Measurements from ENCODE around the gene TMEM43.

The TMEM43 gene

GRCh38 chr3:14152963-14153355, 28.1 kb downstream of the TMEM43 start:
- no peak for DNase-seq

DNA sequence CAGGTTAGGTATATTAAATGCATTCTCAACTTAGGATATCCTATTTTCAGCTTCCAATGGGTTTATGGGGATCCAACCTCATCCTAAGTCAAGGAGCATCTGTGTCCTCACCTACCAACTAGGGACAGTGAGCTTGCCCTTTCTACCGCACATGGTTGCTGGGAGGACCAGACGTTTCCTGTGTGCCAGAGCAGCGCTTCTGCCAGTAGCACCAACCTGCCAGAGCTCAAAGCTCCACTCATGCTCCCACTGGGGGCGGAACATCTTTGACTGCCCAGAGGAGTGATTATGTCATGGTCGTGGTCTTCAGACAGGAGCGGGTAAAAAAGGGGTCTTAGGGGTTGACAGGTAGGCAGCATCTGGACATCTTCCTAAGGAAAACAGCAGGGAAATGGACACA, 28.8 kb downstream of the TMEM43 start:
- DNase-seq, result no peak

DNA sequence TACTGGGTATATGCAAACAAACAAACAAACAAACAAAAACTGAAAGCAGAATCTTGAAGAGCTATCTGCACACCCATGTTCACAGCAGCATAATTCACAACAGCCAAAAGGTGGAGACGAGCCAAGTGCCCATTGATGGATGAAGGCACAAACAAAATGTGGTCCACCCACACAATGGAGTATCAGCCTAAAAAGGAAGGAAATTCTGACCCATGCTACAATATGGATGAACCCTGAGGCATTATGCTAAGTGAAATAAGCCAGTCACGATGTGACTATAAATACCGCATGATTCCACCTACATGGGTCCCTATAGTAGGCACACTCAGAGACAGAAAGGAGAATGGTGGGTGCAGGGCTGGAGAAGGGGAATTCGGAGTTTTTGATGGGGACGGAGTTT, 29.4 kb downstream of the TMEM43 start:
- no peak for DNase-seq

DNA sequence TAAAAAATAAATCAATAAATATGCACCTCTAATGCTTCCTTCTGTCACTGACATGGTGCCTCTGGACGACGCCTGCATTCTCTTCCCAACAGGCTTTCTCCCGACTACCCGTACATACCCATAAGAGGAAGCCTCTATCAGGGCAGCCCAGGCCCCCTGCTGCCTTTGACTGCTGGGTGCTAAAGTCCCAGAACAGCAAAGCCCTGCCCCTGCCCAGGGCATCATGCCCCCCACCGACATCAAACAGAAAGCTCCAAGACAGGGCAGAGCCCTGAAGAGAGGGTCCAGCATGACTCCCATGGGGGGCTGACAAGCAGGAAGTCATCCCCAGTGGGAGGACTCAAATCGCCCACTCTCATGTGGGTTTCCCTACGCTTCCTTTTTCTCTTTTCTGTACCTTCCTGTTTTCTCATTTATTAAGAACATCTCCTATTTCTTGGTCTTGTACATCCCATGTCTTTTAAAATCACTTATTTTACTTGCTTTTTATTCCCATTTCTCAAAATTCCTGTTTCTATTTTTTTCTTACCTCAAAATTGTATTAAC, 30.1 kb downstream of the TMEM43 start:
- DNase-seq, result peak; percentile 25 to 37

DNA sequence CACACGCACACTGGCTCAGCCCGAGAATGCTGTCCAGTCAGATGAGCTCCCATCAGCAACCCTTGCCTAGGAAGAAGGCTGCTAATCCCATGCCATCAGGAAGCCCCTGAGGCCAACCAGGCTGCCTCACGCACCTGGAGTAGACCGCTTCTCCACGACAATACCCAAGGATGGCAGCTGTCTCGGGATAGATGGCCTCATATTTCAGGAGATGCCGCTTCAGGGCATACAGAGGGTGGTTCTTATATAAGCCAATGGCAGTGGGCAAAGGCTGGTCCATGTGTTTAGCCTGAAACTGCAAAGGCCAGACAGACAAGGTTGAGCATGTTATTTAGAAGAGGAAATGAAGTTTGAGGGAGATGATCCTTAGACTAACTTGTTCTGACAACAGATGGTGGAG, 31.3 kb downstream of the TMEM43 start:
- DNase-seq, result no peak

DNA sequence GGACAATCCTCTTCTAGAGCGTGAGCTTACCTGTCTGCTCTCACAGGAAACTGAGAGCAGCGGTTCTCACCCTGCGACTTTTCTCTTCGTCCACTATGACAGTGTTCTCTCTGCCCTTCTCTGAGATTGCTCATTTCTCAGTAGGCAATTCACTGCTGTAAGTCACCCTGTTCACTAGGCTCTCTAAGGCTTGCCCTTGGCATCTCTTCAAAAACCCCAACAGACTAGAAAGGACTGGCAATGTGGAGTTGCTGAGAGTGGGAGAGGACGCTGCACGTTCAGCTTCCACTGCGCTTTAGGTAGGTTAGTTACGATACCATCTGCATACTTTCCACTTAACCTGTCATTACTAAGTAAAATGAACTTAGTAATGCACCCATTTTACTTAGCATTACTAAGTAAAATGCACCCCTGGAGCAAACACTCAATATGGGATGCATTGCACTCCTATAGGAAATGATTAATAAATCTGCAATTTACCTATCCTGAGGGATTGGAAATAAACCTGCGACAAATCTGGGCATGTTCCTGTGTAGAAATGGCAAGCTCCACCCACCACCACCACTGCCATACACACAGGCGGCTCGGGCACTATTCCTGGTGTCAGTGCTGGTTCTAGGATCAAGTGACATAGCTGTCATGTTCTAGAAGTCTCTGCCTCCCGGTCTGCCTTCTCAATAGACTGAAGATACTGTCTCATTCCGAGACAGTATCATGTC, 32.1 kb downstream of the TMEM43 start:
- no peak for DNase-seq

- DNase-seq, result no peak
Observed at GRCh38 chr3:14157951-14158350, 33.1 kb downstream of the TMEM43 start.

DNA sequence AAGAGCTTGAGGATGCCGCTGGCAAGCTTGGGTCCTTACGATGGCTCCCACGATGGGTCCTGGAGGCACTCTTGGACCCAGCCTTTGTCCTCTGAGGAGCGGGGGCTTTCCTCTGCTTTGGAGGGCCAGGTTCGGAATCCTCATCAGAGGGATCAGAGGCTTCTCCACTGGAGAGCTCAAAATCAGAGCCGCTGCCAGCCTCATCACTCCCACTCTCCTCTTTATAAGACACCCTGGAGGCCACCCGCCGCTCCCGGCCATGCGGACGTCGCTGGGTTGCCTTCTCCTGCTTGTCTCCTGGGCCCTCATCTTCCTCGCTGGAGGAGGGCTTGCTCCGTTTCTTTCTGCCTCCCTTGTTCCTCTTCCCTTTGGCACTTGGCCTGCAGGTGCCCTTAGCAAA, 33.5 kb downstream of the TMEM43 start:
- DNase-seq, result no peak

DNA sequence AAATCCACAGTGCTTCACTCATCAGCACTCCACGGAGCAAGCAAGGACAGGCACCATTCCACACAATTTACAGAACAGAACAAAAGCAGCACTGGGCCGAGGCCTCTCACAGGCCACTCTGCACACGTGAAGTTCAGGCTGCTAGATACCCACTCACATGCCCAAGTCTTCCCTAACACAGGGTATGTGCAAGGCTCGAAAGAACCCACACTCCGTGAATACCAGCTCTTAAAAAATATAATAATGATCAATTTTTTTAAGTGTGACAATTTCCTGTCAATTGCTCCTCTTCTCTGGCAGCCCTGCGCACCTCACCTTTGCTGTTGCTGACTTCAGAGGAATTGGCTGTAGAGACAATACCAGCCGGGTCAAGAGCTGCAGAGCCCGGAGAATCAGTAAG, 34.6 kb downstream of the TMEM43 start:
- no peak for DNase-seq

DNA sequence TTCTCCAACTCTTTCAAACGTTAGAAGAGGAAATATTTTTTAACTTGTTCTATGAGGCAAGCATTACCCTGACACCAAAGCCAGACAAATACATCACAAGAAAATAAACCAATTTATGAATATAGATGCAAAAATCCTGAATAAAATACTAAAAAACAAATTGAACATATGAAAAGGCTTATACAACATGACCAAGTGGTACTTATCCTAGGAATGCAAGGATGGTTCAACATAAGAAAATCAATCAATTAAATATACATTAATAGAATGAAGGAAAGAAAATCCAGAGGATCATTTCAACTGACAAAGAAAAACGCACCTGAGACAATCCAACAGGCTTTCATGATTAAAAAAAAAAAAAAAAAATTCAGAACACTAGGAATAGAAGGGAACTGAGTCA, 36.4 kb downstream of the TMEM43 start:
- no peak for DNase-seq

DNA sequence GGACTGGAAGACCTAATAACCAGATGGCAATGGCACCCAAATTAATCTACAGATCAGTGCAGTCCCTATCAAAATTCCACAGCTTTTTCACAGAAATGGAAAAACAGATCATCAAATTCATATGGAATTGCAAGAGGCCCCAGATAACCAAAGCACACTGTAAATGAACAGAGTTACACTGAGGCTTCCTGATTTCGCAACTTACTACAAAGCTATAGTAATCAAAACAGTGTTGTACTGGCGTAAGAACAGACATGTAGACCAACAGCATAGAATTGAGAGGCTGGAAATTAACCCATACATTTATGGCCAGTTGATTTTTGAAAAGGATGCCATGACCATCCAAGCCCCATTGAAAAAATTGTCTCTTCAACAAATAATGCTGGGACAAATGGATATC, 37.3 kb downstream of the TMEM43 start:
- DNase-seq, result no peak

DNA sequence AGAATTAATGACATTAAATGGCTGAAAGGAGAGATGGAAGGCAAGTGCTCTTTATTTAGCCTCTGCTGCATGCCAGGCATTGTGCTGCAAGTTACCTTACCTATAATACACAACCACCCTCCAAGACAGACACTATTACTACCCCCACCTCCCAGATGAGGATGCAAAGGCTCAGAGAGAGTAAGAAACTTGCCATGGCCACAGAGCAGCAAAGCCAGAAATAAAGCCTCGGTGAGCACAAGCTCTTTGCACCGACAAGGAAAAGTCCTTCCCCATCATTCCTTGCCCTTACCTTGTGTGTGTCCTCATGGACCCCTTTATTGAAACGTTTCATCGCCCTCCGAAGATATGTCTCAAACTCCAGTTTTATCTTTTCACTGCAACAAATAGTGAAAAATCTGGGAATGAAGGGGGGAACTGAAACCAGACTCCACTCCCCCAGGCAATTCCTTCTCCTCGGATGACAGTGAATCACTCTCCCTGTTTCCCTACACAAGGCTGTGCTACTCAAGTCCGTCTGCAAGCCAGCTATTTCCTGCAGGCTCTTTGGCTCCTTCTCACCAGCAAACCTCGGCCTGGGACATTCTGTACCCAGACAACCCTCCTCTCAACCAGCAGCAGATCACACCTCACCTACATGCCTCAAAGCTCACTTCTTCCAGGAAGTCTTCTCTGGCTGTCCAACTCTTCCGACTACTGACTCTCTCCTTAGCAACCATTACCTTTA, 42.2 kb downstream of the TMEM43 start:
- DNase-seq, result no peak

DNA sequence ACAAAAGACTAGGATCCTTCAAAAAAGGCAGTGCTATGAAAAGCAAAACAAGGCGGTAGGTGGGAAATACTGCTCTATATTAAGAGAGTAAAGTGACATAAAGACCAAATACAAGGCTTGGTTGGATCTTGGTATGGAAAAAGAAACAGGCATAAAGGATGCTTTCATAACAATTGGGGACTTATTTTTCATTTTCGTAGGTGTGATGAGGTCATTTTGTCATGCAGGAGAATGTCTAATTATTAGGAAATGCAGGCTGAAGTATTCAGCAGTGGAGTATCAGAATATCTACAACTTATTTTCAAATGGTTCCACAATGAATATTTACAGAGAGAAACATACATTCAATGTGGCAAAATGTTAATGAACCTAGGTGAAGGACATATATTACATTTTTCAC, 44.6 kb downstream of the TMEM43 start:
- DNase-seq, result no peak

DNA sequence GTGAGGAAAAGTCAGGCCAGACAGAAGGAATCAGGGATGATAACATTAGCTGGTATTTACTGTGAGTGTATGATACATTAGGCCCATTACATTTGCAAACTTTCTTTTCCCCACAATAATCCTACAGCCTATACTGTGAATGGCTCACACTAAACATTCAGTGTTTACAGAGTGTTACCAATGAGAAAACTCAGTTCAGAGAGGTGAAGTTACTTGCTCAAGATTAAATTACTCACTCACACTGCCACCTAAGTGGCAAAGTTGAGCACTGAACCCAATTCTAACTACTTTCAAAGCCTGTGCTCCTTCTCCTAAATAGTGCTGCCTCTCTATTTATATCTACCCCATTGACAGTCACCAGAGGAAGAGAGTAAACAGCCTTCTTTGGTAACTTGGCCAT, 45.0 kb downstream of the TMEM43 start:
- DNase-seq, result no peak

GRCh38 chr3:14170531-14171159, 45.8 kb downstream of the TMEM43 start:
- DNase-seq, result no peak

- DNase-seq, result no peak
Observed at GRCh38 chr3:14172496-14172895, 47.6 kb downstream of the TMEM43 start.

- DNase-seq, result no peak
Observed at GRCh38 chr3:14174483-14174882, 49.6 kb downstream of the TMEM43 start.

DNA sequence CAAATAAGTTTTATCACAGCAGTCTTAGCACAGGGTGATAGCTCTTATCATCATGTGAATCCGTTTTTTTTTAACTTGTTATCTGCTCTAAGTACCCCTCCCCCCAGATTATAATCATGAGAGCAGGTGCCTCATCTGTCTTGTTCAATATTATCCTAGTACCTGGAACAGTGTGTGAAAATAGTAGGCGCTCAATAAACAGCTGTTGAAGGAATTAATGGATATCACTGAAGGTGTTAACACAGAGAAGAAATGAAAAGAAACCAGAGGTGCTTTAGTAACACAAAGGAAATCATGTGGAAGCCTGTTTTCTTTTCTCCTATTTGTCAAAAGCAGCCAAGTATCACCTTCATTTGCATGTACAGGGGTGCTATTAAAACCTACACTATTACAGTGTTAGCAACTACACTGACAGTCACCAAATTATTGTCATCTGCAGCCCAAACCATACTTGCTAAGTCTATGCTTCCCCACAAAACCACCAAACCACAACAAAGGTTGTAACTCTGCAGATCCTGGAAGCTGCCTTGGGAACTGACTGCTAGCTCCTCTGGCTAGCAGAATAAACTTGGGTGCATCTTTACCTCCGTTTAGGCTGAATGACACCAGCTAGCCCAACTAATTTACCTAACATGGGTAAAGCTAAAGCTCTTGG, 50.7 kb downstream of the TMEM43 start:
- peak; percentile 32 to 40 for DNase-seq

DNA sequence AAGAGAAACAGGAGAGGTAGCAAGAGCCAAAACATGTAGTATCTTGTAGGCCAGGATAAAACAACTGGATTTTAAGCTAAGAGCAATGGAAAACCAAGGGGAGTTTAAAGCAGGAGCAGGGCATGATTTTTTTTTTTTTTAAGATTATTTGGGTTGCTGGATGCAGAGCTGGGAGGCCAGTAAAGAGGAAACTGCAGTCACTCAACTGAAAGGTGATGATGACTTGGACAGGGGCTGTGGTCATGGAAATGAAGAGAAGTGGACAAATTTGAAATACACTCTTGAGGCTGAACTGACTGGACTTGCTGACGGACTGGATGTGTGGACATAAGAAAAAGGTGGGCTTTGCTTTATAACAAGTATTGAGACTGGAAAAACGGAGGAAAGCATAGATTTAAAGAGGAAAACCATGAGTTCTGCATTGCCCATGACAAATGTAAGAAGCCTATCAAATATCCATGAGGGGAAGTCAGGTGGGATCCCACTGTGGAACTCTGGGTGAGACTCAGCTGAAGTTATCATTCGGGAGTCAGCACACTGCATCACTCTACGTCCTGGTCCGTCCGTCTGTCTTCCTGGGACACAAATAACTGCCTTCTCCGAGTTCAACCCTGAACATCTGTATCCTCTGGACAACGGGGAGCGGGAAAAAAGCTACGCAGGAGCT, 52.9 kb downstream of the TMEM43 start:
- DNase-seq, result peak in 1 of 2 experiments; percentile 43

DNA sequence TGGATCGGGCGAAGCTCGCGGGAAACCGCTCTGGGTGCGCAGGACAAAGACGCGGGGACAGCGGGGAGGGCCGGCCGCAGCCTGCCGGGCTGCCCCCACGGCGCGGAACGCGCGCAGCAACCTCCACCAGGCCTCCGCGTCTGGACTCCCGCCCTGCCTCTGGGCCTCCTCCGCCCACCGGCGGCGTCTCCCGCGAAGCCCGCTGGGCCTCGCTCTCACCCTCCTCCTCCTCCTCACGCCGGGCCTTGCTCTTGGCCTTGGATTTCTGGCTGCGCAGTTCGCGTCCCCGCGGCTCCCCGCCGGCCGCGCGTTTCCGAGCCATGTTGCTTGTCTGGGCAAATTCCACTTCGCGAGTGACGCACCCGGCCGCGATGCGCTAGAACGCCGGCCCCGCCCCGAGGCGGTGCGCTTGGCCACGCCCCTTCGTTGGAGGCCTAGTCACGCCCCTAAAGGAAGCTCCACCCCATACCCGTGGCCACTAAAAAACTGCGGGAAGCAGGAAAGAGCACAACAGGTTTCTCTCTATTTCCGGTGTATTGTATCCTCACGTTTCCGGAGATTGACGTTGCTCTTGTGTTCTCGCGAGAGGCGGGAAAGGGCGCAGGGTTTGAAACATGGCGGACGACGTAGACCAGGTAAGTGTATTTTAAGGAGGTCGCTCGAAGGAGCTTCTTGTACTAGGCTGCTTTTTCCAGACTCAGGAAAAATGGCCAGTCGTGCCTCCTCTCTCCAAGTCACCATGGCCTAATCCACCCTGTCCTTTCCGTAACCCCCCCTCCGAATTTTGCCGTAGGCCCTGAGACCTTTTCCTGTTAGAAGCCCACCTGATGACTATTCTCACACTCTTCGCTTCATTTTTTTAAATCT, 53.6 kb downstream of the TMEM43 start, which contains the start of the genes LSM3 and XPC:
TSS of gene LSM3 (plus strand) at position 571 of the 867 bp plus-strand sequence. CDS start at position 615, 44 bp downstream.
TSS of gene XPC (minus strand) at position 355 of the 867 bp plus-strand sequence. CDS start at position 322, 33 bp downstream.
- peak; percentile 99 for DNase-seq

DNA sequence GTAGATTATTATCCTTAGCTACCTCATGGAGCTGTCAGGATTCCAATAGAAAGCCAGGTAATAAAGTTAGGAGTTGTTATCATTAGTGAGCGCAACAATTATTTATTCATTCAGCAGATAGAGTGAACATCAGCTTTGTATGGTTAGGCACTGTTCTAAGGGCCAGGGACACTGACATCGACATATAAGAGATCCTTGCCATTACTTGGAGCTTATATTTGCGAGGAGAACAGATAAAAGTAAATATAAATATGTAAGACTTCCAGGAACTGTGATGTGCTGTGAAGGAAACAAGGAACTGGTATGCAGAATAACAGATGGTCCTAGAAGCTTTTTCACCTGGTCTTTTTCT, 54.2 kb downstream of the TMEM43 start:
- peak in 1 of 2 experiments; percentile 7 for DNase-seq

- DNase-seq, result no peak
Observed at GRCh38 chr3:14179795-14180194, 54.9 kb downstream of the TMEM43 start.

Data from Kasumi-1 (cell line).